Measurements from ENCODE around the gene ARMC3.

GRCh38 chr10:23037561-23037960 lies 109.7 kb downstream of the ARMC3 start:
- TF ChIP-seq EZH2phosphoT487 (IDR thresholded peaks at IDR 0.05; ENCODE audit: borderline replicate concordance, low read length) (no peak), CTCF (IDR thresholded peaks at IDR 0.05; ENCODE audit: low read depth, low read length, poor library complexity, severe bottlenecking) (no peak)

All from DOHH2 (cell line).